OCI-LY3 (cell line): ENCODE results near the gene TPGS2.

Experiments
- EZH2phosphoT487 ChIP-seq: fragments of 200-600 bp; shearing (Covaris generic); IDR thresholded peaks from 2 replicates; pipeline ENCODE4 v1.6.1; 2018; ENCODE audit warnings: antibody characterized with exemption, mixed run types, low read depth
- TF ChIP-seq, protein P1 (sequence below): fragments of 200-600, 300-600 bp; sonication (generic); IDR thresholded peaks from 2 replicates; pipeline ENCODE4 v1.5.1; 2014; ENCODE audit warnings: antibody characterized with exemption, low read length, low read depth

DNA sequence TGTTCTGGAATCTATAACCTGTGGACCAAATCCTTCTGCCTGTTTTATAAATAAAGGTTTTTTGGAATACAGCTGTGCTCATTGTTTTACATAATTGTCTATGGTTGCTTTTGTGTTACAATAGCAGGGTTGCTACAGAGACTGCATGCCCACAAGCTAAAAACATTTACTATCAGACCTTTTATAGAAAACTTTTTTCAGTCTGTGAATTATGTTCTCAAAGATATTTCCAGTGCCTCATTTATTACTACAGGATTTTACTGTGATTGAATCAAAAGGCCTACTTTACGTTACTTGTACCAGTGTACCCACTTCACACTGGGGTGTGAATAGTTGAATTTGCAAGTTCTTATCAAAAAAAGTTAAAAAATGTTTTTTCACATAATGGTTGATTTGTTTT is 7.1 kb upstream of the TPGS2 start:
- TF ChIP-seq, protein P1, sequence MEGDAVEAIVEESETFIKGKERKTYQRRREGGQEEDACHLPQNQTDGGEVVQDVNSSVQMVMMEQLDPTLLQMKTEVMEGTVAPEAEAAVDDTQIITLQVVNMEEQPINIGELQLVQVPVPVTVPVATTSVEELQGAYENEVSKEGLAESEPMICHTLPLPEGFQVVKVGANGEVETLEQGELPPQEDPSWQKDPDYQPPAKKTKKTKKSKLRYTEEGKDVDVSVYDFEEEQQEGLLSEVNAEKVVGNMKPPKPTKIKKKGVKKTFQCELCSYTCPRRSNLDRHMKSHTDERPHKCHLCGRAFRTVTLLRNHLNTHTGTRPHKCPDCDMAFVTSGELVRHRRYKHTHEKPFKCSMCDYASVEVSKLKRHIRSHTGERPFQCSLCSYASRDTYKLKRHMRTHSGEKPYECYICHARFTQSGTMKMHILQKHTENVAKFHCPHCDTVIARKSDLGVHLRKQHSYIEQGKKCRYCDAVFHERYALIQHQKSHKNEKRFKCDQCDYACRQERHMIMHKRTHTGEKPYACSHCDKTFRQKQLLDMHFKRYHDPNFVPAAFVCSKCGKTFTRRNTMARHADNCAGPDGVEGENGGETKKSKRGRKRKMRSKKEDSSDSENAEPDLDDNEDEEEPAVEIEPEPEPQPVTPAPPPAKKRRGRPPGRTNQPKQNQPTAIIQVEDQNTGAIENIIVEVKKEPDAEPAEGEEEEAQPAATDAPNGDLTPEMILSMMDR, result no peak
- TF ChIP-seq EZH2phosphoT487, result no peak
